ENCODE measurements around the gene RNU5D-1. TPM values are rescaled to one million over a fixed set of nuclear protein-coding genes. Genes with fewer than 3 reads are reported as not detected.

RNU5D-1 gene
- total and polyA plus RNA-seq, 10 of the 15 experiments (the other 5 are each of a cell fraction or from before 2014, with no cell fraction given): not detected

DNA sequence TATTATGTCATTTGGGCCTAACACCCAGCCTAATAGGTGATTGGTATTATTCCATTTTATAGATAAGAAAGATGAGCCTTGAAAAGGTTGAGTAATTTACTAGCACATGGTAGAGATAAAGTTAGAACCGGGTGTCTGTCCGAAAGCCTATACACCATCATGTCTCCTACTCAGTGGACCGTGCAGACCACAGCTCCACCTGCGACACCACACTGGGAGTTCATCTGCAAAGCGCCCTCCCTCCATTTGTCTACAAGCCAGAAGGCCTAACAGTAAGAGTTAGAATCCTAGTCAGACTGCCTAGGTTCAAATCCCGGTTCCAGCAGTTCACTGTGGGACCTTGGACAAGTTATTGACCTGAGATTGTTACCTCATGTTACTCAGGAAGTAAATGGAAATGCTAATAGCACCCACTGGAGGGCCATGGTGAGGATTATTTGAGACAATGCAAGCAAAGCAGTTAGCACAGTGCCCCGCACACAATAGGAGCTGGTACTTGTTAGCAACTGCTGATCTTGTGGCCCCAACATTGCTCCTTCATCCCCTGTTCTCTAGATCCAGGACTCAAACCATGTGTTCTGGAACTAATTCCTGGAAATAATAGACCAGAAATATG is 36.0 kb downstream of the RNU5D-1 start (continued):
- TF ChIP-seq MYB (IDR thresholded peaks at IDR 0.05; ENCODE audit: borderline replicate concordance, low read depth, low read length) (no peak), JUND (IDR thresholded peaks at IDR 0.05; ENCODE audit: low read depth, low read length) (no peak), USF2 (IDR thresholded peaks at IDR 0.05; ENCODE audit: borderline replicate concordance, low read depth, low read length) (no peak), ZNF622 (IDR thresholded peaks at IDR 0.05) (no peak), YBX1 (IDR thresholded peaks at IDR 0.05) (no peak), HDAC2 (IDR thresholded peaks at IDR 0.05) (no peak), MEF2B (IDR thresholded peaks at IDR 0.05; ENCODE audit: partially characterized antibody, poor library complexity, severe bottlenecking) (no peak), SMAD5 (IDR thresholded peaks at IDR 0.05; ENCODE audit: low read depth) (no peak; the same call in 1 of the 2 replicates), BHLHE40 (IDR thresholded peaks at IDR 0.05; ENCODE audit: borderline replicate concordance in 1 of 2, low read depth in 2 of 2, low read length in 1 of 2) (no peak), NFYB (IDR thresholded peaks at IDR 0.05; ENCODE audit: insufficient read depth, low read depth, low read length) (no peak), MAX (IDR thresholded peaks at IDR 0.05; ENCODE audit: low read depth, low read length) (no peak), RFX5 (IDR thresholded peaks at IDR 0.05; ENCODE audit: low read depth, low read length) (no peak), RAD51 (IDR thresholded peaks at IDR 0.05) (no peak), ZNF274 (IDR thresholded peaks at IDR 0.05; ENCODE audit: insufficient read depth, insufficient read length) (no peak), EED (IDR thresholded peaks at IDR 0.05; ENCODE audit: low read depth) (peak; percentile 71), BCL11A (IDR thresholded peaks at IDR 0.05; ENCODE audit: low read depth, low read length) (no peak), BCL3 (IDR thresholded peaks at IDR 0.05; ENCODE audit: borderline replicate concordance, insufficient read depth, low read depth, low read length, poor library complexity, severe bottlenecking) (no peak), SRF (IDR thresholded peaks at IDR 0.05; ENCODE audit: low read depth in 2 of 2, low read length in 2 of 2) (no peak), BACH1 (IDR thresholded peaks at IDR 0.05; ENCODE audit: borderline replicate concordance) (no peak)
- TF ChIP-seq, protein P1, sequence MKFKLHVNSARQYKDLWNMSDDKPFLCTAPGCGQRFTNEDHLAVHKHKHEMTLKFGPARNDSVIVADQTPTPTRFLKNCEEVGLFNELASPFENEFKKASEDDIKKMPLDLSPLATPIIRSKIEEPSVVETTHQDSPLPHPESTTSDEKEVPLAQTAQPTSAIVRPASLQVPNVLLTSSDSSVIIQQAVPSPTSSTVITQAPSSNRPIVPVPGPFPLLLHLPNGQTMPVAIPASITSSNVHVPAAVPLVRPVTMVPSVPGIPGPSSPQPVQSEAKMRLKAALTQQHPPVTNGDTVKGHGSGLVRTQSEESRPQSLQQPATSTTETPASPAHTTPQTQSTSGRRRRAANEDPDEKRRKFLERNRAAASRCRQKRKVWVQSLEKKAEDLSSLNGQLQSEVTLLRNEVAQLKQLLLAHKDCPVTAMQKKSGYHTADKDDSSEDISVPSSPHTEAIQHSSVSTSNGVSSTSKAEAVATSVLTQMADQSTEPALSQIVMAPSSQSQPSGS (IDR thresholded peaks at IDR 0.05; ENCODE audit: low read length): no peak; the same call in 1 of the 2 replicates
- TF ChIP-seq, protein P2, sequence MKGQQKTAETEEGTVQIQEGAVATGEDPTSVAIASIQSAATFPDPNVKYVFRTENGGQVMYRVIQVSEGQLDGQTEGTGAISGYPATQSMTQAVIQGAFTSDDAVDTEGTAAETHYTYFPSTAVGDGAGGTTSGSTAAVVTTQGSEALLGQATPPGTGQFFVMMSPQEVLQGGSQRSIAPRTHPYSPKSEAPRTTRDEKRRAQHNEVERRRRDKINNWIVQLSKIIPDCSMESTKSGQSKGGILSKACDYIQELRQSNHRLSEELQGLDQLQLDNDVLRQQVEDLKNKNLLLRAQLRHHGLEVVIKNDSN (IDR thresholded peaks at IDR 0.05; ENCODE audit: borderline replicate concordance, extremely low read length, insufficient read depth, low read depth, low read length): no peak
- TF ChIP-seq, protein P3, sequence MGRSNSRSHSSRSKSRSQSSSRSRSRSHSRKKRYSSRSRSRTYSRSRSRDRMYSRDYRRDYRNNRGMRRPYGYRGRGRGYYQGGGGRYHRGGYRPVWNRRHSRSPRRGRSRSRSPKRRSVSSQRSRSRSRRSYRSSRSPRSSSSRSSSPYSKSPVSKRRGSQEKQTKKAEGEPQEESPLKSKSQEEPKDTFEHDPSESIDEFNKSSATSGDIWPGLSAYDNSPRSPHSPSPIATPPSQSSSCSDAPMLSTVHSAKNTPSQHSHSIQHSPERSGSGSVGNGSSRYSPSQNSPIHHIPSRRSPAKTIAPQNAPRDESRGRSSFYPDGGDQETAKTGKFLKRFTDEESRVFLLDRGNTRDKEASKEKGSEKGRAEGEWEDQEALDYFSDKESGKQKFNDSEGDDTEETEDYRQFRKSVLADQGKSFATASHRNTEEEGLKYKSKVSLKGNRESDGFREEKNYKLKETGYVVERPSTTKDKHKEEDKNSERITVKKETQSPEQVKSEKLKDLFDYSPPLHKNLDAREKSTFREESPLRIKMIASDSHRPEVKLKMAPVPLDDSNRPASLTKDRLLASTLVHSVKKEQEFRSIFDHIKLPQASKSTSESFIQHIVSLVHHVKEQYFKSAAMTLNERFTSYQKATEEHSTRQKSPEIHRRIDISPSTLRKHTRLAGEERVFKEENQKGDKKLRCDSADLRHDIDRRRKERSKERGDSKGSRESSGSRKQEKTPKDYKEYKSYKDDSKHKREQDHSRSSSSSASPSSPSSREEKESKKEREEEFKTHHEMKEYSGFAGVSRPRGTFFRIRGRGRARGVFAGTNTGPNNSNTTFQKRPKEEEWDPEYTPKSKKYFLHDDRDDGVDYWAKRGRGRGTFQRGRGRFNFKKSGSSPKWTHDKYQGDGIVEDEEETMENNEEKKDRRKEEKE (IDR thresholded peaks at IDR 0.05): no peak
